GM19463 (cell line): Measurements from ENCODE around the gene ENOX1.
A peak's percentile ranks its signal among the peaks of the same experiment; 100 is the strongest.
"Not testable (repeated sequence)": the region's sequence is repeated elsewhere in the genome, so short reads cannot be mapped to it uniquely, and the experiment has no call there.

Source experiments
- ATAC-seq: cut with Tn5 transposase; IDR thresholded peaks from one replicate; pipeline ENCODE4 v1.9.1; 2021; ENCODE audit warnings: mild to moderate bottlenecking, moderate library complexity; ENCODE audit not compliant: unreplicated experiment

The ENOX1 gene

GRCh38 chr13:43786766-43787517 lies at the start of gene ENOX1:
ENOX1 (minus strand) TSS chr13:43786972.
- ATAC-seq: peak; percentile 49

GRCh38 chr13:43835701-43836100 lies 48.9 kb upstream of the ENOX1 start:
- ATAC-seq: no peak

- no peak for ATAC-seq
Measured at GRCh38 chr13:43831088-43831487, 44.3 kb upstream of the ENOX1 start.

- no peak for ATAC-seq
Measured at GRCh38 chr13:43830497-43830881, 43.7 kb upstream of the ENOX1 start.

- ATAC-seq: not testable (repeated sequence)
Measured at GRCh38 chr13:43824656-43825055, 37.9 kb upstream of the ENOX1 start.

GRCh38 chr13:43822969-43823368 lies 36.2 kb upstream of the ENOX1 start:
- no peak for ATAC-seq

- no peak for ATAC-seq
Measured at GRCh38 chr13:43816401-43816889, 29.7 kb upstream of the ENOX1 start.

GRCh38 chr13:43815204-43815603 lies 28.4 kb upstream of the ENOX1 start:
- ATAC-seq: no peak

- no peak for ATAC-seq
Measured at GRCh38 chr13:43808676-43809075, 21.9 kb upstream of the ENOX1 start.

GRCh38 chr13:43805681-43806128 lies 18.9 kb upstream of the ENOX1 start:
- no peak for ATAC-seq

- no peak for ATAC-seq
Measured at GRCh38 chr13:43805071-43805468, 18.3 kb upstream of the ENOX1 start.

- no peak for ATAC-seq
Measured at GRCh38 chr13:43804461-43805070, 17.8 kb upstream of the ENOX1 start.

GRCh38 chr13:43802511-43802910 lies 15.7 kb upstream of the ENOX1 start:
- no peak for ATAC-seq

GRCh38 chr13:43800828-43801227 lies 14.1 kb upstream of the ENOX1 start:
- no peak for ATAC-seq

GRCh38 chr13:43799191-43799590 lies 12.4 kb upstream of the ENOX1 start:
- no peak for ATAC-seq

GRCh38 chr13:43797869-43798268 lies 11.1 kb upstream of the ENOX1 start:
- ATAC-seq: no peak

- ATAC-seq: no peak
Measured at GRCh38 chr13:43797159-43797558, 10.4 kb upstream of the ENOX1 start.

- no peak for ATAC-seq
Measured at GRCh38 chr13:43794416-43794815, 7.6 kb upstream of the ENOX1 start.

GRCh38 chr13:43792076-43792881 lies 5.5 kb upstream of the ENOX1 start:
- no peak for ATAC-seq

- no peak for ATAC-seq
Measured at GRCh38 chr13:43787997-43788396, 1.2 kb upstream of the ENOX1 start.

GRCh38 chr13:43787518-43787891 lies 733 bp upstream of the ENOX1 start:
- ATAC-seq: no peak

GRCh38 chr13:43786472-43786765 lies 353 bp downstream of the ENOX1 start:
- ATAC-seq: no peak
